Measurements from ENCODE around the gene AKT2. TPM values are rescaled to one million over a fixed set of nuclear protein-coding genes. Genes with fewer than 3 reads are reported as not detected.

Gene AKT2
- total RNA-seq, 2 experiments from 2014 or later: 139 to 144 TPM

DNA sequence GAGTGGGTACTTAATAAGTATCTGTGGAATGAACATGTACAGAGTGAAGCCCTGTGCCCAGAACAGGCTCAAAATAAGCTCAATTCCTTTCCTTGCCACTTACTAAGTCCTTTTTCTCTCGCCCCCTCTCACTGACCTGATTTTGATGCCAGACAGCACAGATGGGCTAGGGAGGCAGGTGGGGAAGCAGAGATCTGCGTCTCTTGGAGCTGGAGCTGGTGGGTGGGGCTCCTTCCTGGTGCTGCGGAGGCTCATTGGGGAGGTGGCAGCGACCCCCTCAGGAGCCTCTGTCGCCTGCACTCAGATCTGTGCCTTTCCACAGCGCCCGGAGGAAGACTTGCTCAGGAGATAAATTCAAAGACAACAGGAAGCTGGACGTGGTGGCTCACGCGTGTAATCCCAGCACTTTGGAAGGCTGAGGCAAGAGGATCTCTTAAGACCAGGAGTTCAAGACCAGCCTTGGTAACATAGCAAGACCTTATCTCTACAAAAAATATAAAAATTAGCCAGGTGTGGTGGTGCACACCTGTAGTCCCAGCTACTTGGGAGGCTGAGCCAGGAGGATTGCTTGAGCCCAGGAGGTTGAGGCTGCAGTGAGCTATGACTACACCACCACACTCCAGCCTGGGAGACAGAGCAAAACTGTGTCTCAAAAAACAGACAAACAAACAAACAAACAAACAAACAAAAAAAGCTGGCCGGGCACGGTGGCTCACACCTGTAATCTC lies 14.6 kb downstream of the AKT2 start:
- Mint-ChIP-seq H3K27me3 (no peaks in the 10 kb centered on the region), H3K27ac (no peak overlapping the region), H3K9me3 (no peaks in the 10 kb centered on the region), H3K4me3 (no peak overlapping the region), H3K36me3 (ENCODE audit: low read depth) (peaks cover 11% of the 10 kb centered on the region), H3K4me1 (ENCODE audit: low read depth) (peaks cover 54% of the 10 kb centered on the region)
- ChIA-PET CTCF (interaction anchor here (1.3 kb wide), 1 partner anchor 12 kb away, joined by 3 read pairs; no protein-coding TSS in a partner anchor), POLR2A (no interaction called here)
- ATAC-seq (no peak), DNase-seq (no peak)
- TF ChIP-seq, protein P1, sequence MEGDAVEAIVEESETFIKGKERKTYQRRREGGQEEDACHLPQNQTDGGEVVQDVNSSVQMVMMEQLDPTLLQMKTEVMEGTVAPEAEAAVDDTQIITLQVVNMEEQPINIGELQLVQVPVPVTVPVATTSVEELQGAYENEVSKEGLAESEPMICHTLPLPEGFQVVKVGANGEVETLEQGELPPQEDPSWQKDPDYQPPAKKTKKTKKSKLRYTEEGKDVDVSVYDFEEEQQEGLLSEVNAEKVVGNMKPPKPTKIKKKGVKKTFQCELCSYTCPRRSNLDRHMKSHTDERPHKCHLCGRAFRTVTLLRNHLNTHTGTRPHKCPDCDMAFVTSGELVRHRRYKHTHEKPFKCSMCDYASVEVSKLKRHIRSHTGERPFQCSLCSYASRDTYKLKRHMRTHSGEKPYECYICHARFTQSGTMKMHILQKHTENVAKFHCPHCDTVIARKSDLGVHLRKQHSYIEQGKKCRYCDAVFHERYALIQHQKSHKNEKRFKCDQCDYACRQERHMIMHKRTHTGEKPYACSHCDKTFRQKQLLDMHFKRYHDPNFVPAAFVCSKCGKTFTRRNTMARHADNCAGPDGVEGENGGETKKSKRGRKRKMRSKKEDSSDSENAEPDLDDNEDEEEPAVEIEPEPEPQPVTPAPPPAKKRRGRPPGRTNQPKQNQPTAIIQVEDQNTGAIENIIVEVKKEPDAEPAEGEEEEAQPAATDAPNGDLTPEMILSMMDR (IDR thresholded peaks at IDR 0.05): no peak
- intact Hi-C loops (cut with micrococcal nuclease): no loop called here

DNA sequence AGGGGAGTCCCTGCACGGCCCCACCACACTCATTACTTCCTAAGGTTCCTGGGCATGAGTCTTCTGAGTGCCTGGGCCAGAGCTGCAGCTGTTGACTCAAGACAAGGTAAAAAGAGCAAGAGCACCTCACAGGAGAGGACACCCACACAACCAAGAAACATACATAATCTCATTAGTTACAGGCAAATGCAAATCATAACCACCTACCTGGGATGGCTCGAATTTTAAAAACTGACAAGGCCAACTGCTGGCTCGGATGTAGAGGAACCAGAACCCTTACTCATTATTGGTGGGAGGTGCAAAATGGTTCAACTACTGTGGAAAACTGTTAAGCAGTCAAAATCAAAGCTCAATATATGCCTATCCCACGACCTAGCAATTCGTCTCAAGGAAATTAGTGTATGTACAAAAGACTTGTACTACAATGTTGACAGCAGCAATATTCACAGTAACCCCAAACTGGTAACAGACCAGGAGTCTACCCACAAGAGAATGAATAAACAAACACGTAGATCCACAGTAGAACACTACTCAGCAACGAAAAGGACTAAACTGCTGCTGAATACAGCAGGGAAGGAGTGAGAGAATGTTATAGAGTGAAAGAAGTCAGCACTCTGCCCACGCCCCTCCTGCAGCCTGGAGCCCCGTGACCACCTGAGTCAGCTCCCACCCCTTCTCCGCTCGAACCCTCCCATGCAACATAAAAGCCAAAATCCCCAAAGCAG lies 15.8 kb downstream of the AKT2 start:
- Mint-ChIP-seq H3K4me1 (ENCODE audit: low read depth) (peaks cover 43% of the 10 kb centered on the region), H3K36me3 (ENCODE audit: low read depth) (peaks cover 16% of the 10 kb centered on the region), H3K27me3 (no peaks in the 10 kb centered on the region), H3K4me3 (no peak overlapping the region), H3K27ac (peak overlapping the region; percentile 17), H3K9me3 (no peaks in the 10 kb centered on the region)
- DNase-seq (no peak), ATAC-seq (no peak)
- TF ChIP-seq, protein P1 (IDR thresholded peaks at IDR 0.05): no peak
- intact Hi-C loops (cut with micrococcal nuclease): no loop called here
- POLR2A ChIA-PET: no interaction called here
- CTCF ChIA-PET: no interaction called here

GRCh38 chr19:40267601-40267997 lies 17.5 kb downstream of the AKT2 start:
- Mint-ChIP-seq H3K27me3 (no peaks in the 10 kb centered on the region), H3K27ac (peak overlapping the region; percentile 59), H3K4me1 (ENCODE audit: low read depth) (peaks cover 30% of the 10 kb centered on the region), H3K4me3 (no peak overlapping the region), H3K9me3 (no peaks in the 10 kb centered on the region), H3K36me3 (ENCODE audit: low read depth) (peaks cover 24% of the 10 kb centered on the region)
- DNase-seq (no peak), ATAC-seq (no peak)
- intact Hi-C loops (cut with micrococcal nuclease): no loop called here
- ChIA-PET CTCF (no interaction called here), POLR2A (interaction anchor here (0.5 kb wide), 1 partner anchor 7 kb away, joined by 3 read pairs; no protein-coding TSS in a partner anchor)
- TF ChIP-seq, protein P1 (IDR thresholded peaks at IDR 0.05): no peak

GRCh38 chr19:40266912-40267600 lies 18.1 kb downstream of the AKT2 start:
- H3K4me1 Mint-ChIP-seq (ENCODE audit: low read depth): peaks cover 26% of the 10 kb centered on the region
- peaks cover 29% of the 10 kb centered on the region for H3K36me3 Mint-ChIP-seq (ENCODE audit: low read depth)
- TF ChIP-seq, protein P1 (IDR thresholded peaks at IDR 0.05): no peak
- H3K9me3 Mint-ChIP-seq: no peaks in the 10 kb centered on the region
- ChIA-PET CTCF (interaction anchor here (1.1 kb wide), 1 partner anchor 18 kb away, joined by 3 read pairs; no protein-coding TSS in a partner anchor), POLR2A (interaction anchor here (0.5 kb wide), 1 partner anchor 8 kb away, joined by 3 read pairs; no protein-coding TSS in a partner anchor)
- no peak overlapping the region for H3K4me3 Mint-ChIP-seq
- no peak overlapping the region for H3K27ac Mint-ChIP-seq
- ATAC-seq (no peak), DNase-seq (no peak)
- intact Hi-C loops (cut with micrococcal nuclease): no loop called here
- H3K27me3 Mint-ChIP-seq: no peaks in the 10 kb centered on the region
